Parathyroid adenoma (tissue), 2 donors: ENCODE data around the gene GHR.
"Not testable (repeated sequence)": the region's sequence is repeated elsewhere in the genome, so short reads cannot be mapped to it uniquely, and the experiment has no call there.

ENCODE experiments used
- H2AFZ ChIP-seq: fragments of 300-600 bp; sonication (generic); one replicate; pipeline ENCODE4 v1.7.0; 2017; ENCODE audit warnings: antibody characterized with exemption, mild to moderate bottlenecking
- H3K27ac ChIP-seq: fragments of 300-600 bp; sonication (generic); one replicate; pipeline ENCODE4 v1.7.0; 2017
- H3K27me3 ChIP-seq: fragments of 300-600 bp; sonication (generic); one replicate; pipeline ENCODE4 v1.7.0; 2017; ENCODE audit warnings: low read length; ENCODE audit not compliant: control insufficient read depth, insufficient read depth
- H3K36me3 ChIP-seq: fragments of 300-600 bp; sonication (generic); one replicate; pipeline ENCODE4 v1.7.0; 2017; ENCODE audit warnings: low read length; ENCODE audit not compliant: control insufficient read depth, insufficient read depth
- H3K4me1 ChIP-seq: fragments of 300-600 bp; sonication (generic); one replicate; pipeline ENCODE4 v1.7.0; 2017; ENCODE audit warnings: control low read depth
- H3K4me2 ChIP-seq: fragments of 300-600 bp; sonication (generic); one replicate; pipeline ENCODE4 v1.7.0; 2017; ENCODE audit warnings: low read length
- H3K4me3 ChIP-seq: fragments of 300-600 bp; sonication (generic); one replicate; pipeline ENCODE4 v1.7.0; 2017; ENCODE audit warnings: low read depth, low read length
- H3K79me2 ChIP-seq: fragments of 300-600 bp; sonication (generic); one replicate; pipeline ENCODE4 v1.7.0; 2017; ENCODE audit warnings: control low read depth
- H3K9ac ChIP-seq: fragments of 300-600 bp; sonication (generic); one replicate; pipeline ENCODE4 v1.7.0; 2017; ENCODE audit warnings: mild to moderate bottlenecking
- H3K9me3 ChIP-seq: fragments of 300-600 bp; sonication (generic); one replicate; pipeline ENCODE4 v1.7.0; 2017; ENCODE audit warnings: low read length; ENCODE audit not compliant: control insufficient read depth
- CTCF ChIP-seq: fragments of 300-600 bp; sonication (generic); IDR thresholded peaks from one replicate; pipeline ENCODE4 v1.7.0; 2017; ENCODE audit warnings: antibody characterized with exemption, mild to moderate bottlenecking
- donor health status: primary hyperparathyroidism.

Gene GHR

GRCh38 chr5:42676362-42676761 is 253.1 kb downstream of the GHR start:
- Histone ChIP-seq H3K27ac (no peak overlapping the region), H3K36me3 (no peaks in the 10 kb centered on the region), H3K4me2 (no peak overlapping the region), H3K9ac (no peak overlapping the region), H3K79me2 (no peaks in the 10 kb centered on the region), H3K9me3 (no peaks in the 10 kb centered on the region), H3K4me1 (peaks cover 2% of the 10 kb centered on the region), H2AFZ (no peak overlapping the region), H3K4me3 (no peak overlapping the region), H3K27me3 (no peaks in the 10 kb centered on the region)
- no peak for TF ChIP-seq CTCF

GRCh38 chr5:42677156-42677842 is 254.1 kb downstream of the GHR start:
- Histone ChIP-seq H3K27ac (no peak overlapping the region), H3K4me1 (peaks cover 2% of the 10 kb centered on the region)
- no peak for TF ChIP-seq CTCF

DNA sequence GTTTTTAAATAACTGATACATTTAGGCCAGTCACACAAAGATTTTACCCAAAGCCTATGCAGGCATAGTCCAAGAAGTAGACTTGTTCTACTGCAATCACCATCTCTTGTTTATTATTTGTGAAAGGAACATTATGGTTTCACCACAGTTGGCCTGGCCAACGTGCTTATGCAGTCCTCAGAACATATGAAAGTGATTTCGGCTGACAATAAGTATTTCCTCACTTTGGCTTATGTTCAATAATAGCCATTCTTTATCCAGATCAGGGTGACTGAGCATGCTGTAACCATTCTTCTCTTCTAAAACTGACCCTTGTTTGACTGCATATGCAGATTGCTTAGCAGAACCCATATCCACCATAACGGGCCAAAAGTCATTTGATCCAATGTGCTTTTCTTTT is 256.8 kb downstream of the GHR start:
- H3K4me2 ChIP-seq = no peak overlapping the region
- TF ChIP-seq CTCF = no peak
- no peak overlapping the region for H3K4me3 ChIP-seq
- no peaks in the 10 kb centered on the region for H3K27me3 ChIP-seq
- no peaks in the 10 kb centered on the region for H3K79me2 ChIP-seq
- no peaks in the 10 kb centered on the region for H3K36me3 ChIP-seq
- H2AFZ ChIP-seq = no peak overlapping the region
- H3K9ac ChIP-seq = no peak overlapping the region
- no peaks in the 10 kb centered on the region for H3K9me3 ChIP-seq
- peaks cover 2% of the 10 kb centered on the region for H3K4me1 ChIP-seq
- H3K27ac ChIP-seq = no peak overlapping the region

More at GRCh38 chr5:42677156-42677842, 254.1 kb downstream of the GHR start:
- no peaks in the 10 kb centered on the region for H3K79me2 ChIP-seq
- H3K4me2 ChIP-seq = no peak overlapping the region
- H2AFZ ChIP-seq = peak overlapping the region; percentile 33
- no peaks in the 10 kb centered on the region for H3K9me3 ChIP-seq
- H3K36me3 ChIP-seq = no peaks in the 10 kb centered on the region
- no peaks in the 10 kb centered on the region for H3K27me3 ChIP-seq
- no peak overlapping the region for H3K9ac ChIP-seq
- H3K4me3 ChIP-seq = no peak overlapping the region

DNA sequence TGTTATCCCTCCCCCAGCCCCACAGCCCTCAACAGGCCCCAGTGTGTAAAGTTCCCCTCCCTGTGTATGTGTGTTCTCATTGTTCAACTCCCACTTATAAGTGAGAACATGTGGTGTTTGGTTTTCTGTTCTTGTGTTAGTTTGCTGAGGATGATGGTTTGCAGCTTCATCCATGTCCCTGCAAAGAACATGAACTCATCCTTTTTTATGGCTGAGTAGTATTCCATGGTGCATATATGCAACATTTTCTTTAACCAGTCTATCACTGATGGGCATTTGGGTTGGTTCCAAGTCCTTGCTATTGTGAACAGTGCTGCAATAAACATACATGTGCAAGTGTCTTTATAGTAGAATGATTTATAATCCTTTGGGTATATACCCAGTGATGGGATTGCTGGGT is 261.8 kb downstream of the GHR start:
- H3K4me3 ChIP-seq, H3K27ac ChIP-seq: not testable (repeated sequence)

GRCh38 chr5:42689391-42689790 is 266.2 kb downstream of the GHR start:
- peaks cover 13% of the 10 kb centered on the region for H3K4me1 ChIP-seq
- H3K4me2 ChIP-seq = no peak overlapping the region
- H3K36me3 ChIP-seq = no peaks in the 10 kb centered on the region
- no peaks in the 10 kb centered on the region for H3K9me3 ChIP-seq
- H3K4me3 ChIP-seq = no peak overlapping the region
- no peak for TF ChIP-seq CTCF
- H3K27ac ChIP-seq = no peak overlapping the region
- H3K79me2 ChIP-seq = no peaks in the 10 kb centered on the region
- no peaks in the 10 kb centered on the region for H3K27me3 ChIP-seq
- no peak overlapping the region for H3K9ac ChIP-seq
- H2AFZ ChIP-seq = peak overlapping the region; percentile 68

More for the DNA sequence above, 261.8 kb downstream of the GHR start:
- not testable (repeated sequence) for H3K79me2 ChIP-seq, H3K4me2 ChIP-seq, H3K9me3 ChIP-seq, H3K27me3 ChIP-seq, H2AFZ ChIP-seq, H3K4me1 ChIP-seq, H3K9ac ChIP-seq, H3K36me3 ChIP-seq
